OCI-M2 (cell line): ENCODE results near the gene PPP1R3D.
"Not testable (repeated sequence)": the region's sequence is repeated elsewhere in the genome, so short reads cannot be mapped to it uniquely, and the experiment has no call there.

ENCODE experiments used
- DNase-seq: peaks from one replicate; lab custom pipeline; 2025; ENCODE audit not compliant: unreplicated experiment; lab: John Stamatoyannopoulos, UW

Gene PPP1R3D, protein sequence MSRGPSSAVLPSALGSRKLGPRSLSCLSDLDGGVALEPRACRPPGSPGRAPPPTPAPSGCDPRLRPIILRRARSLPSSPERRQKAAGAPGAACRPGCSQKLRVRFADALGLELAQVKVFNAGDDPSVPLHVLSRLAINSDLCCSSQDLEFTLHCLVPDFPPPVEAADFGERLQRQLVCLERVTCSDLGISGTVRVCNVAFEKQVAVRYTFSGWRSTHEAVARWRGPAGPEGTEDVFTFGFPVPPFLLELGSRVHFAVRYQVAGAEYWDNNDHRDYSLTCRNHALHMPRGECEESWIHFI

DNA sequence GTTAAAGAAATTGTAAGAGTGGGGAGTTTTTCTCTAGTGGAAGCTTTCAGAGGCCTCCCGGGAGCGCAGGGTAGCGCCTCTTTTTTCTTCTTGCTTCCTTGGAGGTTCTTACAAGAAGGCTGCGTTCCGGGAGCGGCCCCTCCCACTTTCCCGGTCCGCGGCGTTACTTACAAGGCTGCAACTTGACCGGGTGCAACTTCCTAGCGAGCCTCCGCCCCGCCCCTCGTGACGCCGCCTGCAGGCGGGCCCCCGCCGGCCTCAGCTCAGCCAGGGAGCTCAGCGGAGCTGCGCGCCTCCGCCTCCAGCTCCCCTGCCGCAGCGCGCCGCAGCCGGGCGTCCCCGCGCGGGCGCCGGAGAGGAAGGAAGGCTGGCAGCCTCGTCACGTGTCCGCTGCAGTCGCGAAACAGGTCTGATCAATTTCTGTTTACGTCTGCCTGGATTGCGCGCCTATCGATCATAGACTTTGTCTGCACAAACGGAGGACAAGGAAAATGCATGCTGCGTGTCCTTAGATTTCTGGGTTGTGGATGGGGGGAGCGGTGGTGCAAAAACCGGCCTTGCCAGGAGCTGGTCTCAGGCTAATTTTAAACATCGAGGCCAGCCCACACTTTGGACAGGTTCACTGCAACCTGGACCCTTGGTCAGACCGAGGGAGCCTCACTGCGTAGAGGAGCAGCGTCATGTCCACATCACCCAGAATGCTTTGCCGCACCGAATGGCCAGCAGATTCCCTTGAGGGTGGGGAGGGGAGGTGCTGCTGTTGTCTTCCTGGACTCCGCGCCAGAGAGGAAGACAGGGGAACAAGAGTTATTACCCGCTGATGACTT lies at the start of gene PPP1R3D, which contains the start of gene FAM217B:
Gene PPP1R3D (minus strand): TSS at position 177 of the 827 bp plus-strand sequence. CDS start 374 bp downstream, outside the sequence.
Gene FAM217B (plus strand): TSS at position 261 of the 827 bp plus-strand sequence. CDS start 3,555 bp downstream, outside the sequence.
- DNase-seq, result peak; percentile 81

DNA sequence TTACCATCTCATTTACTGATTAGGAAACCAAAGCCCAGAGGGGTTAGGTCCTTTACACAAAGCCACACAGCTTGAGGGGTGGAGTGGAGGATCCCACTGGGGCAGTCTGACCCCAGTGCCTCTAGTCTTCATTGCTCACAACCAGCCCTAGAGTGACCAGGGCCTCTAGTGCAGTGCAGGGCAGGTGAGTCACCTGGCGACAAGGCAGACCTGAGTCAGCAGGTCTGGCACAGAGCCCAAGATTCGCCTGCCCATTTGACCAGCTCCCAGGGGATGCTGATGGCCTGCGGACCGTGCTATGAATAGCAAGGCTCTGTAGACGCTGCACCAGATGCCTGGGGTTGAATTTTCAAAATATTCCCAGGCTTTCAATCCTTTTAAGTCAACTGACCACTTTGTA lies 48.0 kb upstream of the PPP1R3D start:
- no peak for DNase-seq

DNA sequence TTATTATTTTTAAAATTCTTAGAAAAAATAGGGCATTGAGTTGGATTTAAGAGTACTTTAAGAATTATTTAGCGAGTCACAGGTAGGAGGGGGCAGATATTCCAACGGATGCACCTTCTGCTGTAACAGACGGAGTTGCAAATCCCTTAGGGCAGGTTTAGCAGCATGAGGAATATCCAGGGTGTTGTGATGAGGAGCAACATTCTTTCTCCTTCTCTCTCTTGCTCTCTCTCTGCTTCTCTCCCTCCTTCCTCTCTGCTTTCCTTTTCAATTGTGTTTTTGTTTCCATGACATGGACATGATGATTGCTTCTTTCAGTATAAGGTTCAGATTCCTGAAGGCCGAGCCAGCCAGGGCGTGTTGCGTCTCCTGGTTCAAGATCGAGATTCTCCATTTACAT lies 47.0 kb upstream of the PPP1R3D start:
- no peak for DNase-seq

DNA sequence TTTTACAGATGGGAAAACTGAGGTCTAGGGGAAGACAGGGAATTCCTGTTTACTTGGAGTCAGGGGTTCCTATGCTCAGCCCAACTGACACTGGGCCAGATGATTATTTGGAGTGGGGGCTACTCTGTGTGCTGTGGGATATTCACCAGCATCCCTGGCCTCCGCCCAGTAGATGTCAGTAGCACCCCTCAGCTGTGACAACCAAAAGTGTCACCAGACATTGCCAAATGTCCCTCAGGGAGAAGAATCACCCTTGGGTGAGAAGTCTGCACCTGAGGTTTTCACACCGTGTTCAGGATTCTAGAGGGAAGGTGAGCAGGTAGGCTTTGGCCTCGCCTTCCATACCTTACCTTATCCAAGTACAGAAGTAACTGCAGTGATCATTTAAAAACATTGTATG lies 45.8 kb upstream of the PPP1R3D start:
- no peak for DNase-seq

DNA sequence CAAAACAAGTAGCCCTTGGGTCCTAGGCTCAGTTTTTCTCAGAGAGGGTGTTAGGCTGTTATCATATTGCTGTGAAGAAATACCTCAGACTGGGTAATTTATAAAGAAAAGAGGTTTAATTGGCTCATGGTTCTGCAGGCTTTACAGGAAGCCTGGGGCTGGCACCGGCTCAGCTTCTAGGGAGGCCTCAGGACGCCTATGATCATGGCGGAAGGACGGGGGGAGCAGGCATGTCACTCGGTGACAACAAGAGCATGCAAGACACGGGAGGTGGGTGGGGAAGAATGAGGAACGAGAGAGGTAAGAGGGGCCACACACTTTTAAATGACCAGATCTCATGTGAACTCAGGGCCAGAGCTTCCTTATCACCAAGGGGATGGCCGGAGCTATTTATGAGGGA lies 45.1 kb upstream of the PPP1R3D start:
- DNase-seq, result no peak

DNA sequence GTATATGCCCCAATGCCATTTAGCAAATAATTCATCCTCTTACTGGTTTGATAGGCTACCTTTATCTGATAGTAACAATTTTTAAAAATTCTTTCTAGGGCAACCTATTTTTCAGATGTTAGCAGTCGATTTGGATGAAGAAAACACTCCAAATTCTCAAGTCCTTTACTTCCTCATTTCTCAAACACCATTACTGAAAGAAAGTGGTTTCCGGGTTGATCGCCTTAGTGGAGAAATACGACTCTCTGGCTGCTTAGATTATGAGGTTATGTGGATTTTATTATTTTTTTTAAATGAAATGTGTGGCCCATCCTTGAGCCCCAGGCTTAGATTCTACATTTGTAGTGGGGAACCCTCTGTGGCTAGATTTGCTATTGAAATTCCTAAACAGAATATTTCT lies 44.4 kb upstream of the PPP1R3D start:
- no peak for DNase-seq

DNA sequence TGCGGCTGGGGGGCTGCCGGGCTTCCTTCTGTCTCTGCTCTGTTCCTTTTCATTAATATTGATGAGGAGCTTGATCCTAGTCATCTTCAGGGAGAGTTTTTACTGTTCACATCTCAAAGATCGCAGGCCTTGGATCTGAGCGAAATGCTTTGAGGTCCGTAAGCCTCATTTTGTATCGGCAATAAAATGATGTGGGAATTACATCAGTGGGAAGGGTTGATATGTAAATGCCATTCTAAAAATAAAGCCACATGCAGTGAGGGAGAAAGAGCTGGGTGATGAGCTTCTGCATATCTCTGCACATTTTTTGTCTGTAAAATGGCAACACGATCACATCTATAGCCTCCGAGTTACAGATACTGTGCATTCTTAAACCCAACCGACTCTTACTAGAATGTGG lies 43.0 kb upstream of the PPP1R3D start:
- no peak for DNase-seq

DNA sequence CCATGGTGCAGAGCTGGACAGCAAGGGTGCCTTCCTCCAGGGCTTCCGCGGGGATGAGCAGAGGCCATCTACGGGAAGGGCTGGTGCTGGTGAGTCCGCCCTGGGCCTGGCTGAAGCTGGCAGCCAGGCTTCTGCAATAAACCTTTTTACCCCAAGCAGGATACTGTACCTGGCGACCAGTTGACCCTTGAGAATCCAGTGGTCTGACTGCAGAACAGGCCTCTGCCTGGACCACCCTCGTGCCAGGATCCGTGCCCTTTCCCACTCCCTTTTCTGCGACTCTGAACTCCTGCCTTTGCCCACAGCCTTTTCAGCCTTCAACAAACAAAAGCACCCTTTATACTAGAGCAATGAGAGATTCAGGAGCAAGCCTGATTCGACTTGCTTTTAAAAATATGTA lies 37.0 kb upstream of the PPP1R3D start:
- DNase-seq, result no peak

DNA sequence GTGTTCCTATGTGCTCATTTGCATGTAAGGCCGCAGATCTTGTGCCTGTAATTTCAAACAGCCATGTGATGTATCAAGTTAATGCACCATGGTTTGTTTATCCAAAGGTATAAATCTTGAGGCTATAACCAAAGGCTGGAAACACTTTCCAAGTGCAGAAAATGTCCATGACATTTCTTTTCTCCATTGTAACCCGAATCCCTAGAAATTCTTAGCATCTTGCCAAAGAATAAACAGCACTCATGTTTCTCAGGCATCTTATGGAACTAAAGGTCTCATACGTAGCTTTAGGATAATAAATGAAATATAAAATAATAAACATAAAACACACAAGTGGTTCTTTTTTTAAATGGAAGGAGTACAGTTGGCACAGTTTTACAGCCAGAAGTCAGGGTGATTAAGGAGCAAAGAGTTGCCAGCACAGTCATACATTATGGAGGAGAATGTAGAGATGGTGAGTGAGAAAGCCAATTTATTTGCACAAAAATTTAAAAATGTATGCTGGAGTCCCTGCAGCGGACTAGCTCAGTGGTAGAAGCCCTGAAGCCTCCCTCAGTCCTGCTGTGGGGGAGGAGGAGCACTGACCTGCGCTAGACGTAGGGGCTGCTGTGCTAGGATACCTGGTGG lies 36.2 kb upstream of the PPP1R3D start:
- DNase-seq, result no peak

DNA sequence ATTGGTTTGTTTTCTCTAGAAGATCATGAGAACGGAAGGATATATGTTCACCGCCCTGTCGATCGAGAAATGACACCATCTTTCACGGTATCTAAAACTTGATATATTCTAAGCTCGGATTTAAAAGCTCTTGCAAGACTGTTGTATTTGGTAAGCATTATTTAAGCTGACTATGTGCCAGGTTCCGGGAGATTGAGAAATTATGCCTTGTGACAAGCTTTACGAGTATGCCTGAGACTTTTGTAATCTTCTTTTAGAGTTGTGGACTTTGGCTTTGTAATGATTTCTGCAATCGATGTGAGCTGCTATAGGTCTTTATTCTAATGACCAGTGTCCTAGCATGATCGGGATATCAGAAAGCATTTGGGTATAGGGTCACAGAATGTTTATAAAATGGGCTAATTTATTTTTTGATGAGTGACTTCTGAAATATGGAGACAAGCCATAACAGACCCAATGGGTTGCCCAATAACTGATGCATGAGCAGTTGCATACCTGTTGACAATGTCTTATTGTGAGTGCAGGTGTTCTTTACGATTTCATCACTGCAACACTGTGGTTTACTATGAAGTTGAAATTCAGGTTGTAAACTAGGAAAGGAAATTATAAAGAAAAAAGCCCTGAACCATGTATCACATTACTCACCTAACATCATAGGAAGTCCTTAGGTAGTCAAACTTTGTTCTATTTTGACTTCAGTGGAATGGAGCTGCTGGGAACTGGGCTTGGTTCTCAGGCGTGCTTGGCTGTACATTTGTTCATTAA lies 32.1 kb upstream of the PPP1R3D start:
- DNase-seq, result no peak

DNA sequence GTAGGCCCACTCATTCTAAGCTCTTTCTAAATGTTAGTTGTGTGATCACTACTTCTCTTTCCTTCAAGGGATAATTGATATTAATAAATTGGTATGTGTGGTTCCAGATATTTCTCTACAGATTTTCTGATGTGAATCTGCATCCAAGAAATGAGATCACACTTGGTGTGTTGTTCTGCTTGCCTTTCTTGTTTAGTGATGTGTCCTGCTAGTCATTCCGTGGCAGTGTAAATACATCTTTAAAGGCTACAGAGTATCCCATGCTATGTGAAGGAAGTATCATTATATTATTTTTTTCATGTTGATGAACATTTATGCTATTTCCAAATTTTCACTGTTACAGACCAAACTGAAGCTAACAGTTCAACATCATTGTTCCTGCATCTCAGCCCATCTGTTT lies 31.3 kb upstream of the PPP1R3D start:
- DNase-seq, result no peak

DNA sequence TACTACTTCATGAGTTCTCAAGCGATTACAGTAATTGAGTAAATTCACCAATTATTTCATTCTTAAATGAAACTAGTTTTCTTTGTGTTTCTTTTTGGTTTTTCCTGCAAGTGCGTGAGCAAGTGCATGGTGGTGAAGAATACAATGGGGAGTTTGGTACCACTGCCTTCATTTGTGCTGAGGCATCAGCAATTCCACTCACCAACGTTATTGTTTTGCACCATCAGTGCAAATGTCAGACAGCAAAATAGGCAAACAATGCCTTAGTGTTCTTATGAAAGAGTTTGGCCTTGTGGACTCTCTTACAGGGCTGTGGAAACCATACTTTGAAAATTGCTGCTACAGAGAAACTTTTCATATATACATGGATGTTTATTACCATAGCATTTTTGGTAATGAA lies 26.3 kb upstream of the PPP1R3D start:
- no peak for DNase-seq

DNA sequence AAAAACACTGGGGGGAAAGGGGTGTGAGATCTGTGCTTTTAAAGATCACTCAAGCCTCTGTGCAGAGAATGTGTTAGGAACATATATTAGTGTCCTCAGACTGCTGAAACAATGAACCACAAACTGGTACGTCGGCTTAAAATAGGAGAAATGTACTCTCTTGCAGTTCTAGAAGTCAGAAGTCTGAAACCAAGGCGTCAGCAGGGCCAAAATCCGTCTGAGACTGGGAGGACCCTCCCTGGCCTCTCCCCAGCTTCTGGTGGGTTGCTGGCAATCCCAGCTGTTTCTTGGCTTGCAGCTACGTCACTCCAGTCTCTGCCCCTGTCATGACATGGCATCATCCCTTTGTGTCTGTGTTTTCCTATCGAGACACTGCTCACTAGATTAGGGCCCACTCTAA lies 22.1 kb upstream of the PPP1R3D start:
- no peak for DNase-seq

DNA sequence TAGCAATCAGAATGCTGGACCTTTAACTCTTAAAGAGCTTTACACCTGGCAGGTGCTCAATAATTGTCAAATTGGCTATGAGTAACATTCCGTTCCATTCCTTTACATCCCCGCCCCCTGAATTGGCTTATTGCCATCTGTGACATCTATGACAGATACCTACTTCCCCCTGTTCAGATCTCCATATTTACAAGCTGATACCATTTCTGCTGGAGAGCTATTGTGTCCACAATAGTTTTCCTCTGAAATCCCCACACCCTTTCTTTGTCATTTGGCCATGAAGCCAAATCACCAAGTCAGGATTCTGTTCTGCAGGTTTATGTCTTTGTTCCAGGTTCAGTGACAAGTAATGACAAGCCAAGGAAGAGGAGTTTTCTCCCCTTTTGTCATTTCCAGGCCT lies 21.3 kb upstream of the PPP1R3D start:
- no peak for DNase-seq

DNA sequence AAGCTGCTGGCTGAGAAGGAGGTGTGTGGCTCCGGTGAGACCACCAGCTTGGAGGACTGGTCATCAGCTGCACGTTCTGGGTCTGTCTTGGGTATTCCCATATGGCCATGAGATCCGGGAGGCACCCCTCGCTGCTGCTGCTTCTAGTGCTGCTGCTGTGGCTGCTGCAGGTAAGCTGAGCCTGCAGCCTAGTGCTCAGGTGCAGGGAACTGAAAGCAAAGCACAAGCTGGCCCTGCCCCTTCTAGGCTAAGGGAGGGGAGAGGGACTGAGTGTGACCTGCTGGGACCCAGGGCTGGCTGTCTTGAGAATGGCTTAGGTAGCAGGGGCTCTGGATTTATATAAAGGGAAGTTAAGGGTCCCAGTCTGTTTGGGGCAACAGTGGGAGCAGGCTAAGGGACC lies 18.5 kb upstream of the PPP1R3D start:
- no peak for DNase-seq

DNA sequence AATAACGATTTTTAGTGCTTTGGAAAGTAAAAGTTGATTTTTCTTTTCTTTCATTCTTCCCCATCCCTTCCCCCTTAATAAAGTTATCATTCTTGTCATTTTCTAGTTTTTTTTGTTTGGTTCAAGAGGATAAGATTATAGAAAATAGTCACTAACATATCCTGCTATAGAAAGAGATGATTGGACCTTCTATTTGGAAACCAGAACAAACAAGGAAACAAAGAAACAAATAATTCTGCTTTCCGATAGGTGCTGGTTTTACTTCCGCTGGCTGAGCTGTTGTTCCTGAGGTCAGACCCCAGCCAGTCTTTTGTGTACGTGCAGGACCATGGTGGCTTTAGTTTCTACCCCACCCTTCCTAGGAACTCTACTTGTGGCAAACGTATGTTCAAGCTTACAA lies 18.0 kb upstream of the PPP1R3D start, which contains the start of gene CDH26:
Gene CDH26 (plus strand): TSS at position 301 of the 400 bp plus-strand sequence. CDS start 304 bp downstream, outside the sequence.
- no peak for DNase-seq

DNA sequence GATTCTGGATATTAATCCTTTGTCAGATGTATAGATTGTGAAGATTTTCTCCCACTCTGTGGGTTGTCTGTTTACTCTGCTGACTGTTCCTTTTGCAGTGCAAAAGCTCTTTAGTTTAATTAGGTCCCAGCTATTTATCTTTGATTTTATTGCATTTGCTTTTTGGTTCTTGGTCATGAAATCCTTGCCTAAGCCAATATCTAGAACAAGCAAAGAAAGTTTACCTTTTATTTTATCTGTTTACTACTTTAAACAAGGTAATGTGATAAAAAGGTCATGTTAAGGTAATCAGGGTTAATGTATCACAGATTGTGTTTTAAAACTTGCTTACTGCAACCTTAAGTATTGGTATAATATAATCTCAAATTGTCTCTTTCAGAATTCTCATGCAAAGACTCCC lies 17.5 kb upstream of the PPP1R3D start:
- DNase-seq, result not testable (repeated sequence)

DNA sequence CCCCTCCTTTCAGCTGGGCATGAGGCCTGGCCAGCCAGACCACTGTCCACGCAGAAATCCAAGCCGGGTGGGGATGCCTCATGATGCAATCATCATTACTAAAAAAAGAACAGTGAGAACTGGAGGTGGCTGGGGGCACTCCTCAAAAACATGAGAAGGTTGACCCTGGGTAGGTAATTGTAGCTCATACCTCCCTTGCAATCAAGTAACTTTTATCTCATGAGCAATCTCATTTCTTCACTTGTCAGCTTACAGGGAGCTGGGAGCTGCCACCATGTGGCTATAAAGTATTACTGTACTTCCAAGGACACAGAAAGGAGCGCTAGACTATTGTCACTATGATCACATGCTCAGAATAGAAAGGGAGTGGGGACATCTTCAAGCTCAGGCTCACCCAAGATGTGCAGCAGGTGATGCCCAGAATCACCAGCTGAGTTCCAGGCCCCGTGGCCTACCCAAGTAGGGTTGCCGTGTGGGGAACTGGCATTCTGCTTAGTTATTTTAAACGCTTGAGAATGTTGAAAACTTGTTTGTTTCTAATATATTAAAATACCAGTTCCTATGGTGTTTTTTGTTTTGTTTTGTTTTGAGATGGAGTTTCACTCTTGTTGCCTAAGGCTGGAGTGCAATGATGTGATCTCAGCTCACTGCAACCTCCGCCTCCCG lies 15.2 kb upstream of the PPP1R3D start:
- no peak for DNase-seq

DNA sequence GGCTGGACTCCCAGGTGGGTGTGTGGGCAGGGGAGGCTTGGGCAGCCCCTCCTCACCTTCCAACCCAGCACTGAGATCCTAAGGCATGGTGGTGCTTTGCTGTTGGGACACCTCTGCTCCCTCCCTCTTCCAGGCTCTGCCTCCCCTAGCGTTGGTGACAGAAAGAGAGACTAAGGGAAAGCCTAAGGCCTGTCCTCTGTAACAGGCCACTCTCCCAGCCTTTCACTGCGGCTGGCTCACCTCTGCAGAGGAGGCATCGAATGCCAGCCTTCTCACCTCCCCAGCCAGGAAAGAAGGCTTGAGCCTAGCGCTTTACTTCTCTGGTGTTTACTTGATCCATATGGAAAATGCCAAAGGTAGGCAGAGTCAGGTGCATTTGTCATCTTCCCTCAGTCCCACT lies 14.6 kb upstream of the PPP1R3D start:
- no peak for DNase-seq

DNA sequence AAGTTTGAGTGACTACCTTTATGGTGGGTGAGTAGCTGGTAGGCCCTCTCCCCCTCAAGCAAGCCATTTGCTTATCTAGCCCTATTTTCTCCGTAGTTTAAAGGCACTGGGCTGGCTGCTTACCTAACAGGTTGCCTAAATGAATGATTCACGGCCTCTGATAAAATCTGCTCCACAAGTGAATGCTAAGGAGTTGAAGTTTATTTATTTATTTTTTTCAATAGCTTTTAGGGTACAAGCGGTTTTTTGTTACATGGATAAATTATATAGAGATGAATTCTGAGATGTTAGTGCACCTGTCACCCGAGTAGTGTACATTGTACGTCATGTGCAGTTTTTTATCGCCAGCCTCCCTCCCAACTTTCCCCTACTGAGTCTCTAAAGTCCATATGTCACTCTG lies 9.8 kb upstream of the PPP1R3D start:
- no peak for DNase-seq
